ENCODE results near the gene SCUBE3. TPM values are rescaled to one million over a fixed set of nuclear protein-coding genes. Genes with fewer than 3 reads are reported as not detected.

SCUBE3 gene
- polyA plus RNA-seq, 1 donor from 2014 or later: 7.3 TPM

DNA sequence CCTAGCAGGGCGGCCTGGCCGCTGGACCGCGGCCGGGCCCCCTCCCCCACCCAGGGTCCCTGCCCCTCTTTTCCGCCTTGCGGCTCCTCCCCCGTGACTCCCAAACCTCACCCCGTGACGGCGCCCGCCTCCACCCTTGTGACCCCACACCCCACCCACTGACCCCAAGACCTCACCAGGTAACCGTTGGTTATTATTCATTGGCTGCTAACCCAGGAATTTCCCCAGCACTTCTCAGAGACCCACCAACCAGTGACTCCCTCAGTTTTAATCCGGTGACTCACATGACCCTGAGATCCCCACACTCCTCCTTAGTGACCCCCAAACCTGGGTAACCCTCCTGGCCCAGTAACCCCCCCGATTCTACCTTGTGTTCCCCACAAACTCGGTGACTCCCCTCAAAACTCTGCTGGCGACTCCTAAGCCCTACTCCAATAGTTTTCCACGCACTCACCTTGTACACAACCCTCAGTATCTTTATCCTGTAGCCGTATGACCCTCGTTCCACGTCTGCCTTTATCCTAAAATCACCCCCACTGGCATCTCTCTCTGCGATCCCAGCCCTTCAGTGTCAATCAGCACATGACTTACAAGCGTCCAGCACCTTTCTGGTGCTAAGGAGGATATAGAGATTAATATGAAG is 46.3 kb downstream of the SCUBE3 start:
- Histone ChIP-seq H3K4me2 (ENCODE audit: low read length) (peak overlapping the region; percentile 95), H3K9me2 (ENCODE audit: insufficient read depth, low read length) (no peaks in the 10 kb centered on the region), H3K79me2 (replicated peaks; ENCODE audit: insufficient read depth, low read length) (peaks cover 32% of the 10 kb centered on the region), H2AFZ (ENCODE audit: low read depth, low read length) (peak overlapping the region; percentile 67), H3K9me3 (ENCODE audit: low read length) (no peaks in the 10 kb centered on the region), H4K20me1 (ENCODE audit: insufficient read depth) (no peaks in the 10 kb centered on the region), H3K4me3 (ENCODE audit: low read length) (peak overlapping the region; percentile 80), H3K9ac (ENCODE audit: low read length) (peak overlapping the region; percentile 94), H3K27ac (ENCODE audit: low read length) (peak overlapping the region; percentile 95), H3K27me3 (ENCODE audit: insufficient read depth, low read depth, low read length) (no peaks in the 10 kb centered on the region), H3K36me3 (ENCODE audit: insufficient read depth, low read length) (no peaks in the 10 kb centered on the region), H3F3A (ENCODE audit: insufficient read depth, low read length, poor library complexity, severe bottlenecking) (no peaks in the 10 kb centered on the region)
- TF ChIP-seq MXI1 (conservative IDR thresholded peaks at IDR 0.05; ENCODE audit: poor library complexity, severe bottlenecking): no peak

DNA sequence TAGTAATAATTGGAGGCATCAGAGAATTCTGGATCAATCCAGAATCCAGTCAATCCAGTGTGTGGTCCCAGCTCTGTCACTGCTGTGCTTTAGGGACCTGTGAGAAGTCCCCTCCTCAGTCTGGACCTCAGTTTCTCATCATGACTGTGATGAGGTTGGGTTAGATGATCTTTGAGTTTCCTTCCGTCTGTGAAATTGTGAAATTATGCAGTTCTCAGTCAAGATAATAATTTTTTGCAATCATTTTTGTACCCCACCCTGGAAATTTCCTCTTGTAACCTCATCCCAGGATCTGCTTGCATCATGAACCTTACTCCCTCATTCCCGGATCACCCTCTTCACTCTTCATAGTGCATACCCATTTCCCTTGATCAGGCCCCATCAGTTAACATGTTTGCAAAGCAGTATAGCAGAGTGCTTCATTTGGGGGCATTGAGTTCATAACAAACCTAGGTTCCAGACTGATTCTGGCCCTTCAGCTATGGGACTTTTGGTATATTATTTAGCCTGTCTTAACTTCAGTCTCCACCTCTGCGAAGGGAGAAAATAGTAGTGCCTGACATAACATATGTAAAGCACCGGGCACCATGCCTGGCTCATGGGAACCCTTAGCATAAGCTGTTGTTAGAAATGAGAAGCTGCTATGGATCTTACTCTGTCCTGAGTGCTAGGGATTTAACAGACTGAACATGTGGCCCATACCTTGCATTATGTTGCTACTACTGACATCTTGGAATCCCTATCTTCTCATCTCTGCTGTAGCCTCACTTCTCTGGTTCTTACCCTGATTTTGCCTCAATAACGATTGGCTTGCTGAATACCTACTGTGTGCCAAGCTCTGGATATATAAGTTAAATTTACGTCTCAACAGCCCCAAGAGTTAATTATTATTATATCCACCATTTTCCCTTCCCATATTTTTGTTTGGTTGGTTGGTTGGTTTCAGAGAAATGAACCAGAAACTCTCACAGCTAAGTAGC is 47.1 kb downstream of the SCUBE3 start:
- Histone ChIP-seq H3K27me3 (ENCODE audit: insufficient read depth, low read depth, low read length) (no peaks in the 10 kb centered on the region), H2AFZ (ENCODE audit: low read depth, low read length) (peak overlapping the region; percentile 67), H3K36me3 (ENCODE audit: insufficient read depth, low read length) (no peaks in the 10 kb centered on the region), H3K4me3 (ENCODE audit: low read length) (peak overlapping the region; percentile 80), H3K9me3 (ENCODE audit: low read length) (no peaks in the 10 kb centered on the region), H3K4me2 (ENCODE audit: low read length) (peak overlapping the region; percentile 95), H3K9me2 (ENCODE audit: insufficient read depth, low read length) (no peaks in the 10 kb centered on the region), H4K20me1 (ENCODE audit: insufficient read depth) (no peaks in the 10 kb centered on the region), H3K79me2 (replicated peaks; ENCODE audit: insufficient read depth, low read length) (peaks cover 23% of the 10 kb centered on the region), H3K9ac (ENCODE audit: low read length) (peak overlapping the region; percentile 94), H3K27ac (ENCODE audit: low read length) (peak overlapping the region; percentile 95), H3F3A (ENCODE audit: insufficient read depth, low read length, poor library complexity, severe bottlenecking) (no peaks in the 10 kb centered on the region)
- TF ChIP-seq EP300 (conservative IDR thresholded peaks at IDR 0.05; ENCODE audit: poor library complexity, severe bottlenecking) (no peak), POLR2AphosphoS5 (IDR thresholded peaks at IDR 0.05) (no peak), RAD21 (conservative IDR thresholded peaks at IDR 0.05) (no peak), SMC3 (conservative IDR thresholded peaks at IDR 0.05; ENCODE audit: poor library complexity) (no peak), TAF1 (IDR thresholded peaks at IDR 0.05; ENCODE audit: low read depth) (no peak), EZH2 (IDR thresholded peaks at IDR 0.05; ENCODE audit: borderline replicate concordance, insufficient read depth, low read length, poor library complexity, severe bottlenecking) (no peak), REST (IDR thresholded peaks at IDR 0.05; ENCODE audit: borderline replicate concordance) (no peak), MXI1 (conservative IDR thresholded peaks at IDR 0.05; ENCODE audit: poor library complexity, severe bottlenecking) (no peak)
- TF ChIP-seq, protein P1, sequence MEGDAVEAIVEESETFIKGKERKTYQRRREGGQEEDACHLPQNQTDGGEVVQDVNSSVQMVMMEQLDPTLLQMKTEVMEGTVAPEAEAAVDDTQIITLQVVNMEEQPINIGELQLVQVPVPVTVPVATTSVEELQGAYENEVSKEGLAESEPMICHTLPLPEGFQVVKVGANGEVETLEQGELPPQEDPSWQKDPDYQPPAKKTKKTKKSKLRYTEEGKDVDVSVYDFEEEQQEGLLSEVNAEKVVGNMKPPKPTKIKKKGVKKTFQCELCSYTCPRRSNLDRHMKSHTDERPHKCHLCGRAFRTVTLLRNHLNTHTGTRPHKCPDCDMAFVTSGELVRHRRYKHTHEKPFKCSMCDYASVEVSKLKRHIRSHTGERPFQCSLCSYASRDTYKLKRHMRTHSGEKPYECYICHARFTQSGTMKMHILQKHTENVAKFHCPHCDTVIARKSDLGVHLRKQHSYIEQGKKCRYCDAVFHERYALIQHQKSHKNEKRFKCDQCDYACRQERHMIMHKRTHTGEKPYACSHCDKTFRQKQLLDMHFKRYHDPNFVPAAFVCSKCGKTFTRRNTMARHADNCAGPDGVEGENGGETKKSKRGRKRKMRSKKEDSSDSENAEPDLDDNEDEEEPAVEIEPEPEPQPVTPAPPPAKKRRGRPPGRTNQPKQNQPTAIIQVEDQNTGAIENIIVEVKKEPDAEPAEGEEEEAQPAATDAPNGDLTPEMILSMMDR (IDR thresholded peaks at IDR 0.05; ENCODE audit: poor library complexity, severe bottlenecking): no peak
